ENCODE measurements around the gene CEP170B. TPM values are rescaled to one million over a fixed set of nuclear protein-coding genes. Genes with fewer than 3 reads are reported as not detected.

CEP170B gene
- total and polyA plus RNA-seq, 2 of the 13 experiments (the other 11 are each of a cell fraction or from before 2014, with no cell fraction given) = 4.3 to 8.8 TPM

- TF ChIP-seq, protein P1, sequence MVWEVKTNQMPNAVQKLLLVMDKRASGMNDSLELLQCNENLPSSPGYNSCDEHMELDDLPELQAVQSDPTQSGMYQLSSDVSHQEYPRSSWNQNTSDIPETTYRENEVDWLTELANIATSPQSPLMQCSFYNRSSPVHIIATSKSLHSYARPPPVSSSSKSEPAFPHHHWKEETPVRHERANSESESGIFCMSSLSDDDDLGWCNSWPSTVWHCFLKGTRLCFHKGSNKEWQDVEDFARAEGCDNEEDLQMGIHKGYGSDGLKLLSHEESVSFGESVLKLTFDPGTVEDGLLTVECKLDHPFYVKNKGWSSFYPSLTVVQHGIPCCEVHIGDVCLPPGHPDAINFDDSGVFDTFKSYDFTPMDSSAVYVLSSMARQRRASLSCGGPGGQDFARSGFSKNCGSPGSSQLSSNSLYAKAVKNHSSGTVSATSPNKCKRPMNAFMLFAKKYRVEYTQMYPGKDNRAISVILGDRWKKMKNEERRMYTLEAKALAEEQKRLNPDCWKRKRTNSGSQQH (CRISPR knock-in tag; IDR thresholded peaks at IDR 0.05; ENCODE audit: low read depth) = 0 out of 2 replicates have a peak, but pooled peaks have one; percentile 32
- TF ChIP-seq SRSF9 (IDR thresholded peaks at IDR 0.05; ENCODE audit: borderline replicate concordance, insufficient read depth, low read depth, low read length, poor library complexity, severe bottlenecking) (no peak), ZNF318 (CRISPR knock-in tag; IDR thresholded peaks at IDR 0.05) (no peak), ZNF510 (CRISPR knock-in tag; IDR thresholded peaks at IDR 0.05; ENCODE audit: low read depth) (no peak), YY1 (IDR thresholded peaks at IDR 0.05; ENCODE audit: insufficient read depth, insufficient replicate concordance, low read depth, low read length) (no peak), ZNF574 (CRISPR knock-in tag; IDR thresholded peaks at IDR 0.05) (peak; percentile 66), SP5 (CRISPR knock-in tag; IDR thresholded peaks at IDR 0.05; ENCODE audit: borderline replicate concordance, low read depth) (0 out of 2 replicates have a peak, but pooled peaks have one; percentile 13), GLI4 (CRISPR knock-in tag; IDR thresholded peaks at IDR 0.05; ENCODE audit: borderline replicate concordance) (no peak), TBX3 (IDR thresholded peaks at IDR 0.05; ENCODE audit: borderline replicate concordance) (no peak), ZSCAN12 (CRISPR knock-in tag; IDR thresholded peaks at IDR 0.05) (no peak), KDM2A (CRISPR knock-in tag; IDR thresholded peaks at IDR 0.05; ENCODE audit: borderline replicate concordance, low read depth) (peak; percentile 43; the same call in 1 of the 2 replicates), MTF1 (CRISPR knock-in tag; IDR thresholded peaks at IDR 0.05) (no peak), ZNF614 (CRISPR knock-in tag; IDR thresholded peaks at IDR 0.05; ENCODE audit: borderline replicate concordance) (0 out of 2 replicates have a peak, but pooled peaks have one; percentile 41), ZNF160 (CRISPR knock-in tag; IDR thresholded peaks at IDR 0.05) (no peak), ZFP62 (CRISPR knock-in tag; IDR thresholded peaks at IDR 0.05) (no peak), HES4 (CRISPR knock-in tag; IDR thresholded peaks at IDR 0.05; ENCODE audit: borderline replicate concordance) (no peak)
Measured at GRCh38 chr14:104827177-104828055, 37.7 kb upstream of the CEP170B start (continued).
